Stimulated activated CD4-positive, alpha-beta T cell treated with anti-CD3 and anti-CD28 coated beads, Interleukin-4, amount 100 ng/mL, for 1 hour (primary cell): ENCODE measurements around the gene TRAPPC2L.
"Not testable (repeated sequence)": the region's sequence is repeated elsewhere in the genome, so short reads cannot be mapped to it uniquely, and the experiment has no call there.

Experiments
- DNase-seq: peaks from one replicate; pipeline ENCODE4 v3.0.0-alpha.2; 2020

The TRAPPC2L gene

GRCh38 chr16:88819126-88819525 lies 37.8 kb upstream of the TRAPPC2L start:
- no peak for DNase-seq

GRCh38 chr16:88820385-88821025 lies 36.4 kb upstream of the TRAPPC2L start:
- DNase-seq = no peak

GRCh38 chr16:88821168-88821850 lies 35.6 kb upstream of the TRAPPC2L start:
- DNase-seq = no peak

GRCh38 chr16:88822281-88823040 lies 34.5 kb upstream of the TRAPPC2L start:
- DNase-seq = no peak

GRCh38 chr16:88823646-88824045 lies 33.3 kb upstream of the TRAPPC2L start:
- not testable (repeated sequence) for DNase-seq

- no peak for DNase-seq
Observed at GRCh38 chr16:88824256-88825077, 32.5 kb upstream of the TRAPPC2L start.

GRCh38 chr16:88825146-88825545 lies 31.8 kb upstream of the TRAPPC2L start:
- DNase-seq = no peak

- no peak for DNase-seq
Observed at GRCh38 chr16:88826070-88826840, 30.7 kb upstream of the TRAPPC2L start.

- no peak for DNase-seq
Observed at GRCh38 chr16:88827727-88828126, 29.2 kb upstream of the TRAPPC2L start.

GRCh38 chr16:88828711-88829110 lies 28.2 kb upstream of the TRAPPC2L start:
- no peak for DNase-seq

GRCh38 chr16:88830258-88830657 lies 26.7 kb upstream of the TRAPPC2L start:
- no peak for DNase-seq

- no peak for DNase-seq
Observed at GRCh38 chr16:88830783-88831182, 26.1 kb upstream of the TRAPPC2L start.

- no peak for DNase-seq
Observed at GRCh38 chr16:88831838-88832237, 25.1 kb upstream of the TRAPPC2L start.

- DNase-seq = no peak
Observed at GRCh38 chr16:88833086-88833485, 23.8 kb upstream of the TRAPPC2L start.

- DNase-seq = no peak
Observed at GRCh38 chr16:88834670-88835069, 22.3 kb upstream of the TRAPPC2L start.

- DNase-seq = no peak
Observed at GRCh38 chr16:88835383-88835782, 21.5 kb upstream of the TRAPPC2L start.

GRCh38 chr16:88835818-88836217 lies 21.1 kb upstream of the TRAPPC2L start:
- DNase-seq = no peak

- no peak for DNase-seq
Observed at GRCh38 chr16:88836791-88837190, 20.1 kb upstream of the TRAPPC2L start.

- DNase-seq = no peak
Observed at GRCh38 chr16:88837806-88838205, 19.1 kb upstream of the TRAPPC2L start.

GRCh38 chr16:88838566-88838965 lies 18.4 kb upstream of the TRAPPC2L start:
- DNase-seq = no peak

- no peak for DNase-seq
Observed at GRCh38 chr16:88839026-88839529, 17.8 kb upstream of the TRAPPC2L start.
